NCI-H146 (cell line): ENCODE results near the gene KCNIP3.
A peak's percentile ranks its signal among the peaks of the same experiment; 100 is the strongest.

ENCODE experiments used
- DNase-seq: peaks from one replicate; lab custom pipeline; 2025; lab: John Stamatoyannopoulos, UW

KCNIP3 gene

DNA sequence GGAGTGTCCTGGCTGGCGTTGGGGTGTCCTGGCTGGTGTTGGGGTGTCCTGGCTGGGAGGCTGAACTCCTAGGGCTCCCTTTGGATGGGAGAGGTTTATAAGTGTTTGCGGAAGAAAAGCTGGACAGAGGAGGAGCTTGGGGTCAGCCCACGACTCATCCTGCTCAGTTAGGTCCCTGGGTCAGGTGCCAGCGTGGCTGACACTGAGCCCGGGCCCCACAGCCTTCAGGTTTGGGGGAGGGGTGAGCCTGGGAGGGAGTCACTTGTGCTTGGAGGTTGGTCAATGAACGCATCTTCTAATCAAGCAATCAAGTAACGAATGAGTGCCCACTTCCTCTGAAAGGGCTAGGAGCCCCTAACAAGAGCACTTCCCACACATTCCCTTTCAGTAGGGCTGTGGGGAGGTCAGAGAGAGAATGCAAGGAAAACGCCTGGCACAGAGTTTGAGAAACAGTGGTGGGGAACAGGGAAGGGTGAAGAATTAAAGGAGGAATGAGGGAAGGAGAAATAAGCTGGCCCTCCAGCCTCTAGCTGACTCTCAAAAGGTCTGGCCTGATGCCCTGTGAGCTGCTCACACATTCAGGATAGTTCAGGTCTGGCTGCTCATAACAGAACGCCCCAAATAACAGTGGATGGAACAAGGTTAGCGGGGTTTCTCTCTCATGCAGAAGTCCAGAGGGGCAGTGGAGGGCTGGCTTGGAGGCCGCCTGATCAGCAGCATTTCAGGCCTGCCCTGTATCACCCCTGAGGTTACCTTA lies 670 bp downstream of the KCNIP3 start:
- peak; percentile 27 for DNase-seq

DNA sequence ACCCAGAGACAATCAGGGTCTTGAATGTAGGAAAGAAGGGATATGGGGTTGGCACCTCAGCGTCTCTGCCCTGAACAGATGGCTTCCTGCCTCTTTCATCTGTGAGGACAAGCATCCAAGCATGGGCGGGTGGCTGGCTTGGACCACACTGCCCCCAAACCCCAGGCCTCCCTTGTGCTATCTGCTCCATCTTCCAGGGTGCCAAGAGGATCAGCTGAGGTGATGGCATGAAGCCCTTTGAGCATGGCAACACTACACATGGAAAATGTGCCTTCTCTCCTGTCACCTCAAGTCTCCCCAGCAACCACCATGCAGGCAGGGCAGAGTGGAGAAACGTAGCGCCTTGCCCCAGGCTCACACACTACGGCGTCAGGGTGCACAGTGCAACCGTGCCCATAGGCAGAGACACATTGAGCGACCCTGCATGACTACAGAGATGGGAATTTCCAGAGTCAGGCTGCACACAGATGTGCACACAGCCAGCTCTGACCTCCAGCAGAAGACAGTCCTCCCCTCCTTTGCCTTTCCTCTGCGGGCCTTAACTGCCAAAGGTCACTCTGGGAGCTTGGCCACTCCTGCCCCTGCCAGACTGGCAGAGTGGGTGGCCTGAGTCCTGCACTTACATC lies 1.5 kb downstream of the KCNIP3 start:
- DNase-seq = no peak

DNA sequence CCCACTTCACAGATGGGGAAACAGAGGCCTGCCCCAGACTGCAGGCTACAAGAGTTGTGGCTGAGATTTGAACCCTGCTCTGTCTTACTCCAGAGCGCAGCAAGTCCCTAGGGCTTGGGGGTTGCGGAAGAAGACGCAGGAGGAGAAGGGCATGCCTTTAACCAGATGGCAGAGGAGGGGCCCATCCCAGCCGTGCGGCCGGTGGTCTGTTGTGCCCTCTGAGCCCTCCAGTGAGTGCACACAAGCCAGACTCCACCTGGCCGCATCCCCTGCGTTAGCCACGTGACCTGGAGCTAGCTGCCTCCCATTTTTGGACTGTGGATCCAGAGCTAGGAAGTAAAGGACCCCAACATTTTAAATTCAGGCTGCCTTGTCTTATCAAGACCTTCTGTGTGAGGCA lies 2.8 kb downstream of the KCNIP3 start:
- no peak for DNase-seq

- DNase-seq = no peak
Measured at GRCh38 chr2:95300450-95300849, 3.3 kb downstream of the KCNIP3 start.

DNA sequence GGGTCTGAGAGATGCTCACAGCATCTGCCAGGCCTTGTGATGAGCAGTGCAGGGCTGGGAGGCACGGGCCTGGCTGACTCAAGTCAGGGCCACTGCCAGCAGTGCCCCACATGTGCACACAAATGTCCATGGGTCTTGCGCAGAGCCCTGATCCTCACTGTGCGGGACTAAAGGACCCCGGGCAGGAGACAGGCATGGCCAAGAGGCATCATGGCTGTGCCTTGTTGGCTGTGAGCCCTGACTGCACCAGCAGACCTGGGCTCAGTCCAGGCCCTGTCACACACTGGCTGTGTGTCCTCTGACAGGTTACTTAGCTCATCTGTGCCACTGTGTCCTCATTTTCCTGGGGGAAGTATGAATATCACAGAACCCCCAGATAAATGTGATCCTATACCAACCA lies 4.0 kb downstream of the KCNIP3 start:
- no peak for DNase-seq

DNA sequence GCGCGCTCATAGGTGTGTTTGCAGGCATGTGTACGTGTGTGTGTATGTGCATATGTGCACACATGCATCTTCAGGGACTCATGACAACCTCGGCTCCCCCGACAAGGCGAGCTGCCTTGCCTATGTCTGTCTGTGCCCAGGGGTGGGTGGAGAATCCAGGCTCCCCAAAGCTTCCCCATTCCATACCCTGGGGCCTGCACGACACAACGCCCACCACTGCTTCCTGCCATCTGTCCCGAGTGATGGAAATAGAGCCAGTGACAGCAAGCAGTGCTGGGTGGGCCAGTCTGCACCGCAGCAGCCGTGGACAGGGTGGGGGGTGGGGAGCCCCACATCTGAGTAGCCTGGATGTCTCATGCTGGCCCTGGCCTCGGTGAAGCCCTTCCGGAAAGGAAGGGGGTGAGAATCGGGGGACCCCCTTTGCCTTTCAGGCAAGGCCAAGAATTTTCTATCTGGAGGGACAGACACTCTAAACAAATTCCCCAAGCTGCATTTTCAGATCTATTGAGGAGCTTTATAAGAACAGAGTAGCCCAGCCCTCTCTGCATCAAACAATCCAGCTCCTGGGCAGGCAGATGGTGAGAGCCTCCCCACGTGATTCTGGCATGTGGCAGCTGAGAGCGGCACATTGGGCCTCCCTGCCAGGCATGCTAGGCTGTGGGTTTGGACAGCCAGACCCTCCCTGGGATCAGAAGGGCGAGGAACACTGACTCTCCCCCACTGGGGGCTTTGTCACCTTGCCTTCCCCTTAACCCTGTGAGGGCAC lies 4.9 kb downstream of the KCNIP3 start:
- DNase-seq = no peak

DNA sequence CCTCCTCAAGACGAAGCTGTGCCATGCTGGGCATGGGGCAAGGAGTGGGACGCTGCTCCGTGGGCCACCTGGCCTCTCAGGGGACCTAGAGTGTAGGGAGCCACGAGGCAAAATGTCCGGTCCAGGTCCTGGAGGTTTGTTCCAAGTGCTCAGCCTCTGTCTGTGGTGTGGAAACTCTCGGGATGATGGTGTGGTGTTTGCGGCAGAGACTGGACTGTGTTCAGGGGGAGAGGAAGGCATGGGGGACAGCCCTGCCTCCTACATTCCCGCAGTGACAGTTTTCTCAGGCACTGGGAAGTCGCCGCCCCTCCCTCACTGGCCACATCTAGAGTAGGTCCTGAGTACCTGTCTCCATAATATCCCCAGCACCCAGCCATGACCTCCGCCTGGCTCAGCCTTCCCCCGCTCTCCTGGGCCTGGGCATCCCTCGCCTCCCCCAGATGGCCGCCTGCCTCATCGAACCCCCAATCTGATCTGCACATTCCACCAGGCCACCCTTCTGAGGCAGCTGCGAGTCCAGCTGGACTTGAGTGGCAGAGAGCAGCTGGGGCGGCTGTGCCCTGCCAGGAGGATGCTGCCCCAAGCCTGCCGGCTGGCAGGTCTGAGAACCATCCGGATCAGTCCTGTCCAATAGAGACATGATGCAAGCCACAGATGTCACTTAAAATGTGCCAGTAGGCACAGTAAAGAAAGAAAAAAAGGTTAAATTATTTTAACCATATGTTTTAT lies 6.2 kb downstream of the KCNIP3 start:
- DNase-seq = no peak

DNA sequence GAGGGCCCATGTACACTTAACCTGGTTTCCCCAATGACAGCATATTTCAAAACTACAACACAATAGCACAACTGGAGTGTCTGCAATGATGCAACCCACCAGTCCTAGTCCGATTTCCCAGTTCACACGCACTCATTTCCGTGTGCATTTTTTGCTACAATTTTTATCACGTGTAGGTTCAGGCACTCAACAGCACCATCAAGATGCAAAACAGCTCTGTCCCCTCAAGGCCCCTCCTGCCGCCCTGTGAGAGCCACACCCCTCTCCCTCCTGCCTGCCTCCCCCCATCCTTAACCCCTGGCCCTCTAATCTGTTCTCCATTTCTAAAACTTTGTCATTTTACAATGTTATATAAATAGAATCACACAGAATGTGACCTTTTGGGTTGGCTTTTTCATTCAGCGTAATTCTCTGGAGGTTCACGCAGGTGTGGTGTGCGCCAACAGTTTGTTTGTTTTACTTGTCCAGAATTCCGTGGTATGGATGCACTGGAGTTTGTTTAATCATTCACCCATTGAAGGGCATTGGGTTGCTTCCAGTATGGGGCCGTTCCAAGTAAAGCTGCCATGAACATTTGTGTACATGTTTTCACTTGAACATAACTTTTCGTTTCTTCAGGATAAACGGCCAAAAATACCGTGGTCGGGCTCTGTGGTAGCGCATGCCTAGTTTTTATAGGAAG lies 8.4 kb downstream of the KCNIP3 start:
- no peak for DNase-seq

DNA sequence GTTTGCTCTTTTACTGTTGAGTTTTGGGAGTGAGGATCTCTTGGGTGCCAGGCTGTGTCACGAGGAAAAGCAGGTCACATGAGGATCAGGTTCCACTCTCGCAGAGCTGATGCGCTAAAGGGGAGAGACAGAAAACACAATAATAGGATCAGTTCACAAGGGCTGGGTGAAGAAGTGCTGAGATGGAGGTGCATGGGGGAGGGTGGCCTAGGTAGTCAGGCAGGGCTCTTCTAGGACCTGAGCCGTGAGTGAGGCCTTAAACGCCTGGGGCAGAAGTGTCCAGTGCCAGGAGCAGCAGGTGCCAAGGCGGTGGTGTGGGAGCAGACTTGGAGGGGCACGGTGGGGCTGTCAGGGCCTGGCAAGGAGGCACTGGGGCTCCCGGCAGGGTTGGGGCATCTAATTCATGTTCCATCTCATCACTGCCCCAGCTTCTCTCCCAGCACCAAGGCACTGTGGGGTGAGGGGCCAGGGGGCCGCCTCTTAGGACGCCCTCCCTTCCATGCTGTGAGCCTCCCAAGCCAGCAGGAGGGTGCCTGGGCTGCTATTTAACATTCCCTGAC lies 9.3 kb downstream of the KCNIP3 start:
- no peak for DNase-seq

DNA sequence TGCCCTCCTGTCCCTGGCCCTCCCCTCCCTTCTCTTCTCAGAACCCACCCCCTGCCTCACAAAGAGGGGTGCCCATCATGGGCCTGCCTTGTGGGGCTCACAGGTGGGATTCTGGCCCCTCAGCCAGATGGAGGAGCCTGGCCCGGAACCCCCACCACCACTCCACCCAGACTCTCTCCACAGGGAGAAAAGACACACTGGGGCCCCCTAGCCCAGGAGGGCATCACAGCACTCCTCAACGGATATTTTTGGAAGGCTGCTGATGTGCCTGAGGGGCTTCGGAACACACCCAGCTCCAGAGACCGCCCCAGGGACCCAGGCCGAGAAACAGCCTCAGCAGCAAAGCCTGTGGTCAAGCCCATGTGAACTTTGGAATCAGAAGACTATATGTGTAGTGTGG lies 9.9 kb downstream of the KCNIP3 start:
- DNase-seq = no peak

DNA sequence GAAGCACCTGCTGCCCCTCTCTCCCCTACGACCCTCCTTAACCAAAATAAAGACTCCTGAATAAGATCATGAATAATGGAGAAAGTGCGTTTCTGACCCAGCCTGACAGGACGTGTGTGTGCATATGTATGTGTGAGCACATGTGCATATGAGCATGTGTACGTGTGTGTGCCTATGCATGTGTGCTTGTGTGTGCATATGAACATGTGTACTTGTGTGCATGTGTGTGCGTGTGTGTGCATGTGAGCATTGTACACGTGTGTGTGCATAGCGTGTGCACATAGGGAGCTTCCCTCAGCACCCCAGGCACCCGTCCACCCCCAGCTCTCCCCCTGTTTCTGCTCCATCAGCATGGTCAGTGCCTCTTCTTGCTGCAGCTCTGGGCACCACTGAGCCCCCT lies 10.7 kb downstream of the KCNIP3 start:
- no peak for DNase-seq

GRCh38 chr2:95308426-95308990 lies 11.4 kb downstream of the KCNIP3 start:
- DNase-seq = no peak

DNA sequence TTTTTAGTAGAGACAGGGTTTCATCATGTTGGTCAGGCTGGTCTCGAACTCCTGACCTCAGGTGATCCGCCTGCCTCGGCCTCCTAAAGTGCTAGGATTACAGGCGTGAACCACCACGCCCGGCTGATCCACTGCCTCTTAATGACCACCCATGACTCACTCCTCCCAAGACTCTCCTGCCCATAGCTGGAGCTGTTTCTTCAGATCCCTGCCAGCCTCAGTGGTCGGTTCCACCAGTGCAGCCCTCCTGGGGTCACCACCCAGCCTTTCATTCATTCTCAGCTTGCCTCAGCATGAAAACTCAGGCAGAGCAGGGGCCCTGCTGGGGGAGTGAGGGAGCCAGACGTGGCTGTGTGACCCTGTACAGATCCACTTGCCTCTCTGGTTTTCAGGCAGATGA lies 12.5 kb downstream of the KCNIP3 start:
- no peak for DNase-seq

GRCh38 chr2:95310216-95310615 lies 13.1 kb downstream of the KCNIP3 start:
- no peak for DNase-seq

DNA sequence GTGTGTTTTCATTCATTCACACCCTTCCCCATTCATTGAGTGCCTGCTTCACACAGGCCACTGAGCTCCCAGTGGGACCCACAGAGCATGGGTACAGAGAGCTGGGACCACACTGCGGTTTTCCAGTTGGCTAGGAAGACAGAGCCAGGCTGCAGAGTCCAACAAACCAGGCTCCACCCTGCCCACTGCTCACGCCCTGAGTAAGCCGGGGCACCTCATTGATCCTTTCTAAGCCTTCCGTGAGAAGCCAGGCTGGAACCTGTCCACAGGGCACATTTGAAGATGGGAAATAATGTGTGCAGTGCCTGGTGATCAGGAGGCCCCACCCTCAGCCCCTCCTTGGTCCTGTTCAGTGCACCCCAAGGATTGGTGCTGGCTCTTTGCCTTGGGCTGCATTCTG lies 13.5 kb downstream of the KCNIP3 start:
- no peak for DNase-seq

- no peak for DNase-seq
Measured at GRCh38 chr2:95311815-95312542, 14.8 kb downstream of the KCNIP3 start.

DNA sequence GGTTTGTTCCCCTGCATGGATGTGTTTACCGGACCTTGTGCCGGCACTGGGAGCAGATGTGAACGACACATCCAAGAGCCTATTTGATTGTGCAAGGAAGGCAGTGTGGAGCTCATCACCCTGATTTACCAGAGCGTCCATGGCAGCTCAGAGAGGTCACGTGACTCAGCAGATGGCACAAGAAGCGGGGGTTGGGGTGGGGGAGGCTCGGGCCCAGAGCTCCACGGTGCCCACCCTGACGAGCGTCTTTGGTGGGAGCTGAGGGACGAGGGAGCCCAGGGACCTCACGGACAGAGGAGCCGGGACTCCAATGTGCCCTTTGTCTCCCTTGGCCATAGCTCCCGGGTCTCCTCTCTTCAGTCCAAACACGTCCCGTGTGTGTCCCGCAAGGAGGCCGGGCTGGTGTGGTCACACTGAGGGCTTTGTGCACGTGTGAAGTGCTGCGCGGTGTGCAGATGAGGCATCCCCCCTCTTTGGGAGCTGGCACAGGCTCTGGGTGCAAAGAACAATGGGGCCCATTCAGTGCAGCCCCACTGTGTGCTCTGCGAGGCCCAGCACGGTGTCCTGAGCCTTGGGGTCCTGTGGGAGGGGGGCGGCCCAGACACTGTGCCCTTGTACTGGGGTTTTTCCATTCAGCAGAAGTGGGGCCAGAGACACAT lies 15.5 kb downstream of the KCNIP3 start:
- no peak for DNase-seq

GRCh38 chr2:95313296-95314131 lies 16.4 kb downstream of the KCNIP3 start:
- DNase-seq = no peak

DNA sequence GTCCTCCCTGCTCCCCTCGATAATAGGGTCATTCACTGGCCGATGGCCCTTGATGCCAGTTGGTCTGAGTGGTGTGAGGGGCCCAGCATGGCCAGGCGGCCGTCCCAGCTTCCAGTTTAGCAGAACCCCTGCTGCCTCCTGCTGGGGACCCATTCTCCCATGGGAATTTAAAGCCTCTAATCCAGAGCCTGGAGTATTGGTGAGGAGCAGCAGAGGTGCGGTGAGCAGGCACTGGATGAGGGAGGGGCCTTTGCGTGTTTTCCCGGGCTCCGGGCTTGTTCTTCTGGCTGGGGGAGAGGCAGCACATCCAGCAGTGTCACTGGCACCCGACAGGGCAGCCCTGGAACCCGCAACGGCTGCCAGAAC lies 17.4 kb downstream of the KCNIP3 start:
- no peak for DNase-seq
